HEK293 (cell line): Measurements from ENCODE around the gene VCAM1.

ENCODE experiments used
- CTCF ChIA-PET: fragments of 350-600 bp; formaldehyde crosslinking; extraction: SDS; loops from one replicate; lab custom pipeline; 2021; ENCODE audit warnings: antibody characterized with exemption; lab: Yijun Ruan, JAX
- POLR2A ChIA-PET: fragments of 300-600 bp; formaldehyde crosslinking; extraction: SDS; loops from one replicate; lab custom pipeline; 2020; ENCODE audit warnings: antibody characterized with exemption, inconsistent platforms; lab: Yijun Ruan, JAX
- H3K27ac ChIP-seq: fragments of 200-500 bp; sonication (Bioruptor generic); 2 replicates; pipeline ENCODE4 v1.5.1; 2014; ENCODE audit warnings: low read depth, low read length, control low read depth, inconsistent platforms; ENCODE audit errors: extremely low read depth
- H3K36me3 ChIP-seq, 2 experiments: fragments of 200-500 bp in 1 of 2; sonication (Bioruptor generic) in 1 of 2; 1 replicate in 1 of 2; 2 replicates in 1 of 2; pipeline ENCODE4 v1.5.1; 2014 to 2017; ENCODE audit warnings: inconsistent platforms in 2 of 2, low read length in 2 of 2; ENCODE audit not compliant: control insufficient read depth in 2 of 2, insufficient read depth in 1 of 2
- H3K4me1 ChIP-seq: fragments of 200-500 bp; sonication (Bioruptor generic); 2 replicates; pipeline ENCODE4 v1.5.1; 2014; ENCODE audit warnings: mild to moderate bottlenecking, low read length, inconsistent platforms; ENCODE audit not compliant: control insufficient read depth, insufficient read depth
- H3K4me3 ChIP-seq: 2 replicates; pipeline ENCODE4 v1.5.1; 2011; ENCODE audit warnings: low read depth, mild to moderate bottlenecking, control low read depth, low read length, moderate library complexity
- H3K9me3 ChIP-seq: fragments of 200-500 bp; sonication (Bioruptor generic); 2 replicates; pipeline ENCODE4 v1.5.1; 2014; ENCODE audit warnings: low read depth, low read length, inconsistent platforms; ENCODE audit not compliant: control insufficient read depth, insufficient read depth
- GLI2 ChIP-seq: fragments of 450-650 bp; formaldehyde crosslinking; IDR thresholded peaks from 2 replicates; pipeline ENCODE4; 2017; ENCODE audit warnings: missing biosample characterization, missing genetic modification characterization, low read depth, borderline replicate concordance
- GLIS1 ChIP-seq: fragments of 450-650 bp; formaldehyde crosslinking; IDR thresholded peaks from 2 replicates; pipeline ENCODE4 v1.5.1; 2016; ENCODE audit warnings: missing biosample characterization, missing genetic modification characterization
- GLIS2 ChIP-seq: fragments of 450-650 bp; formaldehyde crosslinking; IDR thresholded peaks from 2 replicates; pipeline ENCODE4 v1.5.1; 2016; ENCODE audit warnings: missing biosample characterization, missing genetic modification characterization
- IKZF3 ChIP-seq: fragments of 450-650 bp; IDR thresholded peaks from 2 replicates; pipeline ENCODE4 v1.5.0; 2018; ENCODE audit warnings: missing biosample characterization, mild to moderate bottlenecking, missing genetic modification characterization, moderate library complexity
- KLF10 ChIP-seq: fragments of 450-650 bp; IDR thresholded peaks from 2 replicates; pipeline ENCODE4 v1.5.1; 2018; ENCODE audit warnings: missing biosample characterization, mild to moderate bottlenecking, missing genetic modification characterization
- OVOL3 ChIP-seq: fragments of 450-650 bp; formaldehyde crosslinking; IDR thresholded peaks from 2 replicates; pipeline ENCODE4 v1.5.1; 2016; ENCODE audit warnings: missing biosample characterization, missing genetic modification characterization
- PBX3 ChIP-seq: sonication (generic); formaldehyde crosslinking; IDR thresholded peaks from 2 replicates; pipeline ENCODE4 v1.8.1; 2022; ENCODE audit warnings: mild to moderate bottlenecking, moderate library complexity, missing genetic modification reagents
- PRDM1 ChIP-seq: fragments of 450-650 bp; formaldehyde crosslinking; IDR thresholded peaks from 2 replicates; pipeline ENCODE4; 2016; ENCODE audit warnings: missing biosample characterization, missing genetic modification characterization
- RBAK ChIP-seq: fragments of 450-650 bp; formaldehyde crosslinking; IDR thresholded peaks from 2 replicates; pipeline ENCODE4 v1.5.1; 2016; ENCODE audit warnings: missing biosample characterization, missing genetic modification characterization
- TSHZ1 ChIP-seq: fragments of 450-650 bp; formaldehyde crosslinking; IDR thresholded peaks from 2 replicates; pipeline ENCODE4 v1.5.1; 2016; ENCODE audit warnings: missing biosample characterization, missing genetic modification characterization, borderline replicate concordance
- ZBTB7A ChIP-seq: fragments of 450-650 bp; formaldehyde crosslinking; IDR thresholded peaks from 2 replicates; pipeline ENCODE4 v1.5.1; 2016; ENCODE audit warnings: low read depth, missing biosample characterization, missing genetic modification characterization
- ZNF157 ChIP-seq: fragments of 450-650 bp; formaldehyde crosslinking; IDR thresholded peaks from 2 replicates; pipeline ENCODE4 v1.5.1; 2016; ENCODE audit warnings: missing biosample characterization, missing genetic modification characterization
- ZNF16 ChIP-seq: fragments of 450-650 bp; formaldehyde crosslinking; IDR thresholded peaks from 2 replicates; pipeline ENCODE4 v1.5.1; 2016; ENCODE audit warnings: low read depth, missing biosample characterization, missing genetic modification characterization
- ZNF174 ChIP-seq: fragments of 450-650 bp; formaldehyde crosslinking; IDR thresholded peaks from 2 replicates; pipeline ENCODE4 v1.5.0; 2017; ENCODE audit warnings: missing biosample characterization, mild to moderate bottlenecking, missing genetic modification characterization
- ZNF202 ChIP-seq: fragments of 450-650 bp; formaldehyde crosslinking; IDR thresholded peaks from 2 replicates; pipeline ENCODE4 v1.5.1; 2016; ENCODE audit warnings: missing biosample characterization, missing genetic modification characterization, borderline replicate concordance
- ZNF214 ChIP-seq: fragments of 450-650 bp; formaldehyde crosslinking; IDR thresholded peaks from 2 replicates; pipeline ENCODE4 v1.5.1; 2017; ENCODE audit warnings: missing biosample characterization, mild to moderate bottlenecking, missing genetic modification characterization, borderline replicate concordance
- ZNF280D ChIP-seq: fragments of 450-650 bp; formaldehyde crosslinking; IDR thresholded peaks from 2 replicates; pipeline ENCODE4 v1.5.1; 2016; ENCODE audit warnings: missing biosample characterization, missing genetic modification characterization
- ZNF292 ChIP-seq: fragments of 450-650 bp; formaldehyde crosslinking; IDR thresholded peaks from 2 replicates; pipeline ENCODE4 v1.5.1; 2016; ENCODE audit warnings: low read depth, missing biosample characterization, missing genetic modification characterization, borderline replicate concordance
- ZNF311 ChIP-seq: fragments of 450-650 bp; formaldehyde crosslinking; IDR thresholded peaks from 2 replicates; pipeline ENCODE4 v1.5.1; 2017; ENCODE audit warnings: missing biosample characterization, missing genetic modification characterization, borderline replicate concordance
- ZNF37A ChIP-seq: fragments of 450-650 bp; IDR thresholded peaks from 2 replicates; pipeline ENCODE4 v1.5.1; 2018; ENCODE audit warnings: missing biosample characterization, missing genetic modification characterization
- ZNF473 ChIP-seq: fragments of 450-650 bp; formaldehyde crosslinking; IDR thresholded peaks from 2 replicates; pipeline ENCODE4 v1.5.1; 2017; ENCODE audit warnings: missing biosample characterization, missing genetic modification characterization
- ZNF571 ChIP-seq: fragments of 450-650 bp; formaldehyde crosslinking; IDR thresholded peaks from 2 replicates; pipeline ENCODE4 v1.5.0; 2017; ENCODE audit warnings: missing biosample characterization, missing genetic modification characterization
- ZNF621 ChIP-seq: fragments of 450-650 bp; formaldehyde crosslinking; IDR thresholded peaks from 2 replicates; pipeline ENCODE4 v1.5.1; 2017; ENCODE audit warnings: missing biosample characterization, missing genetic modification characterization
- ZNF658 ChIP-seq: fragments of 450-650 bp; formaldehyde crosslinking; IDR thresholded peaks from 2 replicates; pipeline ENCODE4; 2016; ENCODE audit warnings: missing biosample characterization, missing genetic modification characterization
- ZNF701 ChIP-seq: fragments of 450-650 bp; formaldehyde crosslinking; IDR thresholded peaks from 2 replicates; pipeline ENCODE4 v1.5.1; 2016; ENCODE audit warnings: missing biosample characterization, missing genetic modification characterization
- ZNF843 ChIP-seq: fragments of 450-650 bp; formaldehyde crosslinking; IDR thresholded peaks from 2 replicates; pipeline ENCODE4 v1.5.1; 2016; ENCODE audit warnings: missing biosample characterization, missing genetic modification characterization

The VCAM1 gene

GRCh38 chr1:100706856-100707255, 12.7 kb upstream of the VCAM1 start:
- CTCF ChIA-PET: no interaction called here
- H3K27ac ChIP-seq: no peak overlapping the region
- TF ChIP-seq GLIS1 (tag by site-specific recombination) (no peak), ZNF658 (tag by site-specific recombination) (no peak), ZNF214 (no peak), ZNF473 (no peak), ZNF174 (tag by site-specific recombination) (no peak), PRDM1 (tag by site-specific recombination) (no peak), ZNF571 (tag by site-specific recombination) (no peak), ZNF292 (tag by site-specific recombination) (no peak), GLI2 (tag by site-specific recombination) (no peak), PBX3 (CRISPR knock-in tag) (no peak), ZNF280D (tag by site-specific recombination) (no peak), ZNF311 (tag by site-specific recombination) (no peak), ZNF16 (no peak), ZBTB7A (tag by site-specific recombination) (no peak), ZNF701 (tag by site-specific recombination) (no peak), GLIS2 (tag by site-specific recombination) (no peak), ZNF621 (no peak), ZNF157 (tag by site-specific recombination) (no peak), KLF10 (no peak)
- TF ChIP-seq, all 188 proteins: peak for 0
- POLR2A ChIA-PET: no interaction called here
- H3K9me3 ChIP-seq: no peaks in the 10 kb centered on the region
- H3K4me3 ChIP-seq: no peak overlapping the region
- no peaks in the 10 kb centered on the region for H3K36me3 ChIP-seq
- H3K4me1 ChIP-seq: no peaks in the 10 kb centered on the region

- Histone ChIP-seq H3K4me1 (no peaks in the 10 kb centered on the region), H3K36me3 (no peaks in the 10 kb centered on the region), H3K27ac (no peak overlapping the region), H3K9me3 (no peaks in the 10 kb centered on the region), H3K4me3 (no peak overlapping the region)
- TF ChIP-seq IKZF3 (tag by site-specific recombination) (no peak), GLIS1 (tag by site-specific recombination) (no peak), ZNF37A (tag by site-specific recombination) (no peak), ZNF202 (tag by site-specific recombination) (no peak), ZNF843 (tag by site-specific recombination) (no peak), TSHZ1 (no peak), OVOL3 (no peak), RBAK (no peak)
- ChIA-PET CTCF (no interaction called here), POLR2A (no interaction called here)
These were observed 11.0 kb upstream of the VCAM1 start for GRCh38 chr1:100708476-100709062.
